Neural crest cell (in vitro differentiated cells): ENCODE measurements around the gene EMSY. TPM values are rescaled to one million over a fixed set of nuclear protein-coding genes. Genes with fewer than 3 reads are reported as not detected.

ENCODE experiments used
- DNase-seq: peaks from one replicate; pipeline ENCODE4 v3.0.0; 2021; ENCODE audit warnings: low read depth, mixed read lengths, low spot score
- H3K27ac Mint-ChIP-seq: one replicate; pipeline ENCODE4 v1.8.0; 2021; ENCODE audit warnings: mild to moderate bottlenecking, mixed read lengths; ENCODE audit not compliant: unreplicated experiment
- H3K27me3 Mint-ChIP-seq: 2 replicates; pipeline ENCODE4 v1.8.0; 2021; ENCODE audit warnings: low read depth, mild to moderate bottlenecking, mixed read lengths
- H3K36me3 Mint-ChIP-seq: 2 replicates; pipeline ENCODE4 v1.8.0; 2021; ENCODE audit warnings: low read depth, mild to moderate bottlenecking, mixed read lengths
- H3K4me1 Mint-ChIP-seq: 2 replicates; pipeline ENCODE4 v1.8.0; 2021; ENCODE audit warnings: mixed read lengths
- H3K4me3 Mint-ChIP-seq: one replicate; pipeline ENCODE4 v1.8.0; 2021; ENCODE audit warnings: mild to moderate bottlenecking, mixed read lengths
- H3K9me3 Mint-ChIP-seq: 2 replicates; pipeline ENCODE4 v1.8.0; 2021; ENCODE audit warnings: mixed read lengths
- total RNA-seq: library from RNA; stranded (reverse); gene quantifications from 2 replicates; pipeline ENCODE4 v1.2.1, GENCODE V29; 2021
- TF ChIP-seq, protein P1 (sequence below): fragments of 200-600 bp; sonication (generic); conservative IDR thresholded peaks from 2 replicates; pipeline ENCODE4 v1.5.0; 2021; ENCODE audit warnings: antibody characterized with exemption, mild to moderate bottlenecking

EMSY gene
- total RNA-seq, 1 donor from 2014 or later = 40.1 TPM

DNA sequence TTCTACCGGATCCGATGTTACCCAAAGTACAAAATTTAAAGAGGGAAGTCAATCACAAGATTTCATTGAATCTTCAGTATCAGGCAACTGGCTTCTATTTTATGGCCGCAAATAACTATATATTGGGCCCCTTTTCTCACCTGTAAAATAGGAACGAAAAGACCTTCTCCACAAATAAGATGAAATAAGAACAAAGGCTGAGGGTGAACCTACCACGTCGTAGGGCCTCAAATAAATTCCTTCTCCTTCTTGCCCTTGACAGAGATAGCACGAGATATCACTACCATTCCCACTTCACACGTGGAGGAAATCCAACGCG lies 794 bp upstream of the EMSY start:
- H3K36me3 Mint-ChIP-seq = peaks cover 5% of the 10 kb centered on the region
- TF ChIP-seq, protein P1, sequence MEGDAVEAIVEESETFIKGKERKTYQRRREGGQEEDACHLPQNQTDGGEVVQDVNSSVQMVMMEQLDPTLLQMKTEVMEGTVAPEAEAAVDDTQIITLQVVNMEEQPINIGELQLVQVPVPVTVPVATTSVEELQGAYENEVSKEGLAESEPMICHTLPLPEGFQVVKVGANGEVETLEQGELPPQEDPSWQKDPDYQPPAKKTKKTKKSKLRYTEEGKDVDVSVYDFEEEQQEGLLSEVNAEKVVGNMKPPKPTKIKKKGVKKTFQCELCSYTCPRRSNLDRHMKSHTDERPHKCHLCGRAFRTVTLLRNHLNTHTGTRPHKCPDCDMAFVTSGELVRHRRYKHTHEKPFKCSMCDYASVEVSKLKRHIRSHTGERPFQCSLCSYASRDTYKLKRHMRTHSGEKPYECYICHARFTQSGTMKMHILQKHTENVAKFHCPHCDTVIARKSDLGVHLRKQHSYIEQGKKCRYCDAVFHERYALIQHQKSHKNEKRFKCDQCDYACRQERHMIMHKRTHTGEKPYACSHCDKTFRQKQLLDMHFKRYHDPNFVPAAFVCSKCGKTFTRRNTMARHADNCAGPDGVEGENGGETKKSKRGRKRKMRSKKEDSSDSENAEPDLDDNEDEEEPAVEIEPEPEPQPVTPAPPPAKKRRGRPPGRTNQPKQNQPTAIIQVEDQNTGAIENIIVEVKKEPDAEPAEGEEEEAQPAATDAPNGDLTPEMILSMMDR = no peak
- peak overlapping the region; percentile 99 for H3K4me3 Mint-ChIP-seq
- H3K4me1 Mint-ChIP-seq = peaks cover 36% of the 10 kb centered on the region
- H3K27ac Mint-ChIP-seq = peak overlapping the region; percentile 99
- no peak for DNase-seq
- H3K9me3 Mint-ChIP-seq = no peaks in the 10 kb centered on the region
- no peaks in the 10 kb centered on the region for H3K27me3 Mint-ChIP-seq

- H3K27me3 Mint-ChIP-seq = no peaks in the 10 kb centered on the region
- peak overlapping the region; percentile 99 for H3K27ac Mint-ChIP-seq
- TF ChIP-seq, protein P1 = peak; percentile 37
- peaks cover 5% of the 10 kb centered on the region for H3K36me3 Mint-ChIP-seq
- peak; percentile 68 for DNase-seq
- peak overlapping the region; percentile 99 for H3K4me3 Mint-ChIP-seq
- H3K4me1 Mint-ChIP-seq = peaks cover 36% of the 10 kb centered on the region
- H3K9me3 Mint-ChIP-seq = no peaks in the 10 kb centered on the region
These were observed 585 bp downstream of the EMSY start for GRCh38 chr11:76445121-76446084.

DNA sequence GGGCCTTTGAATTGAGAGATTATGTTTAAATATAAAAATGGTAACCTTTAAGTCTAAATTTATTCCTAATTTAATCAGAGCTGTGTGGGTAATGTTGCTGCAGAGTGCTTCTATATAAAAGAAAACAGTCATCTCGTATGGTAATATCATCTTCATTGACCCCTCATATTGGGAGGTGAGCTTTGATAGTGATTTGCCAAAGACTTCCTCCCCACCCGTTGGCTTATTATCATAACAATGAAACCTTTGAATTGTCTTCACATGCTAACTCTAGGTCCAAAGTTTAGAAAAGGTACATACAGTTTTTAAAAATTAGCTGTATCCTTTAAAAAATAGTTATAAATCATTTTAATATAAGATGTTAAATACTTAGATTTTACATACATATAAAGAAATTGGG lies 3.7 kb downstream of the EMSY start:
- H3K27me3 Mint-ChIP-seq = no peaks in the 10 kb centered on the region
- no peaks in the 10 kb centered on the region for H3K9me3 Mint-ChIP-seq
- H3K4me3 Mint-ChIP-seq = no peak overlapping the region
- peaks cover 10% of the 10 kb centered on the region for H3K36me3 Mint-ChIP-seq
- H3K4me1 Mint-ChIP-seq = peaks cover 33% of the 10 kb centered on the region
- DNase-seq = no peak
- TF ChIP-seq, protein P1 = no peak
- no peak overlapping the region for H3K27ac Mint-ChIP-seq

DNA sequence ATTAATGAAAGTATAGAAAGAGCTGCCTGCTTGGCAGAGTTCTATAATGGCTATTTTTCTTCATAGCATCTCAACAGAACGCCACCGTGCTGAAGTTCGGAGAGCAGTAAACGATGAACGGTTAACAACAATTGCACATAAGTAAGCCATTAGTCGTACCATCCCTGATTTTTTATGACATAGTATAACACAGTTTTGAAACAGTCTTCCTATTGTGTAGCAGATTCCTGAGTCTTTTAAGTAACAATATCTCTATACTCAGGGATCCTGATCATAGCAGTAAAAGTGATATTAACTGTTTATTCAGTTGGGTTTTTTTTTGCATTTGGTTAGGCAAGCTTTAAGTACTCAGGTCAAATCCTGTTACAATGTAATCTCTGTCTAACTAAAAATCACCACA lies 8.4 kb downstream of the EMSY start:
- no peak overlapping the region for H3K4me3 Mint-ChIP-seq
- no peak for DNase-seq
- TF ChIP-seq, protein P1 = no peak
- peaks cover 34% of the 10 kb centered on the region for H3K4me1 Mint-ChIP-seq
- H3K27ac Mint-ChIP-seq = no peak overlapping the region
- H3K9me3 Mint-ChIP-seq = no peaks in the 10 kb centered on the region
- H3K27me3 Mint-ChIP-seq = no peaks in the 10 kb centered on the region
- peaks cover 10% of the 10 kb centered on the region for H3K36me3 Mint-ChIP-seq

DNA sequence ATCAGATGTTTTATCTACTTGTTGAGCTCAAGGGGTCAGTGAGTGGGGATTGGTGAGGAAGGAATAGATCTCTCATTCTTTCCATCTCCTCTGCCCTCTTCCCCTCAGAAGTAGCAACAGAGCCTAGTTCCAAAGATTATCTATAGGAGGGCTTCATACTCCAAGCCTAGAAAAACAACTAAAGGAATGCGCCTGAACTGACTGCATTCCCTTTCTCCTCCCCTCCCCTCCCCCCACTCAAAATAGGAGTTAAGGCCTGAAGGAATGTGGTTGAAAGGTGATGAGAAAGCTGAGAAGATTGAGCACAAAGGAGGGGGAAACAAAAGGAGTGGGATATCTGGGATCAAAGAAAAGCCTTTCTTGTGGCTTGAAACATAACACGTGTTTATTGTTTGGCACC lies 10.5 kb downstream of the EMSY start:
- no peak for DNase-seq

More for the DNA sequence above, 10.5 kb downstream of the EMSY start:
- TF ChIP-seq, protein P1 = no peak
- Mint-ChIP-seq H3K4me1 (peaks cover 32% of the 10 kb centered on the region), H3K36me3 (peaks cover 12% of the 10 kb centered on the region), H3K27ac (peak overlapping the region; percentile 28), H3K9me3 (no peaks in the 10 kb centered on the region), H3K27me3 (no peaks in the 10 kb centered on the region), H3K4me3 (no peak overlapping the region)
